ENCODE results near the gene NUCB2.
"Not testable (repeated sequence)": the region's sequence is repeated elsewhere in the genome, so short reads cannot be mapped to it uniquely, and the experiment has no call there.

Gene NUCB2

DNA sequence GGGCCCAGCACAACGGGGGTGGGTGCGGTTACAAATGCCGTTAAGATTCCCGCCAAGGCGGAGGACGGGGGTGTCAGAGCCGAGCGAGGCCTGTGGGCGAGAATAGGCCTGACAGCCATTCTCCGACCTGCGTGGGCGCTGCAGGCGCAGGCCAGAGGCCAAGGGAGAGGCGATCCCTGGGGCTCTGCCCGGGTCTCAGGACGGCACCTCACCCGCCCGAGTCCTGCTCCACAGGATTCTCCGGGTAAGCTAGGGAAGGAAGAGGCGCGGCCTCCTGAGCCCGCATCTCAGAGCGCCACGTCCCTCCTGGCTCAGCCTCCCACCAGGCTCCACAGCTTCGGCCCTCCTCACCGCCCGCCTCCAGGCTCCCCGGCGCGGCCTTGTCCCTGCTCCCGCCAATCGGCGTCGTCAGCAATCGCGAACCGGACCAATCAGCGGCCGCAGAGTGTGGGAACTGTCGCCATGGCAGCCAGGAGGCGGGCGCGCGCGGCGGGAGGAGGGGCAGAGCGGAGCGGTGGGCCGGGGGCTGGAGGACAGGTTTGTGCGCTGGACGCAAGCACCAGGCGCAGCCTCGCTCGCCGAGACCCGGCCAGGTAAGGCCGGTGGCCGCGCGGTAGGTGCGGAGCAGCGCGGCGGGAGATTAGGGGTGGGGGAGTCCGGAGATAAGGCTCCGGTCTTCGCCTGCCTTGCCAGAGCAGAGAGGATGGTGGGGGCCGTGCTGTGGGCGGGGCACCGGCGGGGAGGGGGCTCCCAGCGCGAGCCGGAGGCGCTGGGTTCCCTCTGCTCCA, at the start of gene NUCB2:
NUCB2 (plus strand) TSS at position 504 of the 788 bp plus-strand sequence. CDS start 18,585 bp downstream, outside the sequence.
- in situ Hi-C loops (cut with MboI; ENCODE audit: low pct_unique_long_range_greater_than_20kb, low sequenced_read_pairs) = no loop called here

DNA sequence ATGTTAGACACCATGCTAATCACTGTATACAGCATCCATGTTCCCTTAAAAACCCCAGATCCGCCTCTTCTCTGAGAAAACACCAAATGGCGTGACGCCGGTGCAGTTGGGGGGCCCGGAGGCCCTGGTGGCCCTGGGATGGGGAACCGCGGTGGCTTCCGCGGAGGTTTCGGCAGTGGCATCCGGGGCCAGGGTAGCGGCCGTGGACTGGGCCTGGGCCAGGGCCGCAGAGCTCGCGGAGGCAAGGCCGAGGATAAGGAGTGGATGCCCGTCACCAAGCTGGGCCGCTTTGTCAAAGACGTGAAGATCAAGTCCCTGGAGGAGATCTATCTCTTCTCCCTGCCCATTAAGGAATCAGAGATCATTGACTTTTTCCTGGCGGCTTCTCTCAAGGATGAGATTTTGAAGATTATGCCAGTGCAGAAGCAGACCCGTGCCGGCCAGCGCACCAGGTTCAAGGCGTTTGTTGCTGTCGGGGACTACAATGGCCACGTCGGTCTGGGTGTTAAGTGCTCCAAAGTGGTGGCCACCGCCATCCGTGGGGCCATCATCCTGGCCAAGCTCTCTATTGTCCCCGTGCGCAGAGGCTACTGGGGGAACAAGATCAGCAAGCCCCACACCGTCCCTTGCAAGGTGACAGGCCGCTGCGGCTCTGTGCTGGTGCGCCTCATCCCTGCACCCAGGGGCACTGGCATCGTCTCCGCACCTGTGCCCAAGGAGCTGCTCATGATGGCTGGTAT, 48.2 kb upstream of the NUCB2 start:
- in situ Hi-C loops (cut with MboI; ENCODE audit: low pct_unique_long_range_greater_than_20kb, low sequenced_read_pairs); DNase-seq: not testable (repeated sequence)

More for the DNA sequence above, at the start of gene NUCB2:
- peak; percentile 98 for DNase-seq

DNA sequence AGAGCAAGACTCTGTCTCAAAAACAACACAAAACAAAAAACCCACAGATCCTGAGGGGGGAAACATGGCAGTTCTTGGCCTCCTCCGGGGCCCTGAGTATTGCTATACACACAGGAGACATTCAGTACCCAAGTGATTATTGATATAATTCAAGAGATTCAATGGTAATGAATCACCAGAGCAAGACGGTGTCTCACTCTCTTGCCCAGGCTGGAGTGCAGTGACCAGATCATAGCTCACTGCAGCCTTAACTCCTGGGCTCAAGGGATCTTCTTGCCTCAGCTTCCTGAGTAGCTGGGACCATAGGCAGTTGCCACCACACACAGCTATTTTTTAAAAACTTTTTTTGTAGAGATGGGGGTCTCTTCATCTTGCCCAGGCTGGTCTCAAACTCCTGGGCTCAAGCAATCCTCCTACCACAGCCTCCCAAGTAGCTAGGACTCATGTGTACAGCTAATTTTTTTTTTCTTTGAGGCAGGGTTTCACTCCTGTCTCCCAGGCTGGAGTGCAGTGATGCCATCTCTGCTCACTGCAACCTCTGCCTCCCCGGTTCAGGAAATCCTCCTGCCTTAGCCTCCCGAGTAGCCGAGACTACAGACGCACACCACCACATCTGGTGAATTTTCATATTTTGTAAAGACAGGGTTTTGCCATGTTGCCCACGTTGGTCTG, 46.9 kb upstream of the NUCB2 start:
- in situ Hi-C loops (cut with MboI; ENCODE audit: low pct_unique_long_range_greater_than_20kb, low sequenced_read_pairs) = no loop called here
- no peak for DNase-seq

DNA sequence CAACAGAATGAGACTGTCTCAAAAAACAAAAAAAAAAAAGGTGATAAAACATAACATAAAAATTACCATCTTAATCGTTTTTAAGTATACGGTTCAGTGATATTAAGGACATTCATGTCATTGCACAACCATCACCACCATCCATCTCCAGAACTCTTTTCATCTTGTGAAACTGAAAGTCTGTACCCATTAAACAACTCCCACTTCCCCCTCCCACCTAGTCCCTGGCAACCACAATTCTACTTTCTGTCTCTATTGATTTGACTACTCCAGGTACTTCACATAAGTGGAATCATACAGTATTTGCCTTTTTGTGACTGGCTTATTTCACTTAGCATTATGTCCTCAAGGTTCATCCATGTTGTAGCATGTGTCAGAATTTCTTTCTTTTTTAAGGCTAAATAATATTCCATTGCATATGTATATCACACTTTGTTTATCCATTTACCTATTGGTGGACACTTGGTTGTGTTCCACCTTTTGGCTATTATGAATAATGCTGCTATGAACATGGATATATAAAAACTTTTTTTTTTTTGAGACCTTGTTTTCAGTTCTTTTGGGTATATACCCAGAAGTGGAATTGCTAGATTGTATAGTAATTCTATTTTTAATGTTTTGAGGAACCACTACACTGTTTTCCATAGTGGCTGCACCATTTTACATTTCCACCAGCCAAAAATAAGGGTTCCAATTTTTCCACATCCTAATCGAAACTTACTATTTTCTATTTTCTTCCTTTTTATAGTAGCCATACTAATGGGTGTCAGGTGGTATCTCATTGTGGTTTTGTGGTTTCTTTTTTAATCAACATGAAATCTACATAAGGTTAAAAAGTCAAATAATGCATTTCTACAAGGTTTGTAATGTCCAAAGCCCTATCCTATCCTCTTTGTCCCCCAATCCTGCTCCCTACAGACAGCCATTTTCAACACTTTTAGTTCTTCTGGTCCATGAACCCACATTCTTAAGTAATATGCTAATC, 45.4 kb upstream of the NUCB2 start:
- in situ Hi-C loops (cut with MboI; ENCODE audit: low pct_unique_long_range_greater_than_20kb, low sequenced_read_pairs) = no loop called here
- DNase-seq = peak; percentile 34

DNA sequence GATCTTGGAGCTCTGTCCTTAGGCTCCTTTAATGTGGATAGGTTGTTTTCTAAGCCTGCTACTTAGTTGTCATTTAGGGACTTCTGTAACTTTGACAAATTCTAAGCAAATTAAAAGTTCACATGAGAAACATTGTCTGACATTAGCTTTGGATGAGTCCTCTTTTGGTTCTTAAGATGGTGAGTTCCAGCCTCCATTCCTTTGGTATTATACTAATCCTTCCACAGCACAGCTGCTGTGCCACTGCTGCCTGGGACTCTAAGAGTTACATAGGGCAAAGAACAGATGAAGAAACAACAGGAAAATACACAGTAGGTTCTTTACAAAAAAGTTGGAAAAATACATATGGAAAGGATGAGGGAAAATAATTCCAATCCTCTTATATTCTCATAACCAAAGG, 43.4 kb upstream of the NUCB2 start:
- no peak for DNase-seq
- in situ Hi-C loops (cut with MboI; ENCODE audit: low pct_unique_long_range_greater_than_20kb, low sequenced_read_pairs) = no loop called here

DNA sequence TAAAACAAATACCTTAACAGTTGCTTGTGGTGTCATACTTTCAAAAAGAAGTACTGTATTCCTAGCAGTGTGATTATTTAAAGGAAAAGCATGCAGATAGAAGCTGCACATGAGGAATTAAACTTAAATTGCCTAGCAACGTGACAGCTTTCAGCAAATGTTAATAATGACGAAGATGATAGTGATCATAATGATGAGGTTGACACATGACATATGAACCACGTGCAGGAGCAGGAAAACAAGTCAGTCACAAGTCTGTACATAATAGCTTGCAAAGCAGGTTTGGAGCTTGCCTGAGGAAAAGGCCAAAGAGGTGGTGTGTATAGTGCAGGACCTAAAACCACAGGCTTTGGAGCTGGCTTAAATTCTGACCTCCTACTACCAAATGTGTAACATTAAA, 38.2 kb upstream of the NUCB2 start:
- in situ Hi-C loops (cut with MboI; ENCODE audit: low pct_unique_long_range_greater_than_20kb, low sequenced_read_pairs) = no loop called here

DNA sequence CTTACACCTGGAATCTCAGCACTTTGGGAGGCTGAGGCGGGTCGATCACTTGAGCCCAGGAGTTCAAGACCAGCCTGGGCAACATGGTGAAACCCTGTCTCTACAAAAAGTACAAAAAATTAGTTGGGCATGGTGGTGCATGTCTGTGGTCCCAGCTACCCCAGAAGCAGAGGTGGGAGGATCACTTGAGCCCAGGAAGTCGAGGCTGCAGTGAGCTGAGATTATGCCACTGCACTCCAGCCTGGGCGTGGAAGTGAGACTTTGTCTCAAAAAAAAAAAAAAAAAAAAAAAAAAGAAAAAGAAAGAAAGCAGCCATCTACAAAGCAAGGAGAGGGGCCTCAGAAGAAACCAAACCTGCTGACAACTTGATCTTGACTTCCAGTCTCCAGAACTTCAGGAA, 36.6 kb upstream of the NUCB2 start:
- DNase-seq; in situ Hi-C loops (cut with MboI; ENCODE audit: low pct_unique_long_range_greater_than_20kb, low sequenced_read_pairs): not testable (repeated sequence)

More for the DNA sequence above, 38.2 kb upstream of the NUCB2 start:
- no peak for DNase-seq

DNA sequence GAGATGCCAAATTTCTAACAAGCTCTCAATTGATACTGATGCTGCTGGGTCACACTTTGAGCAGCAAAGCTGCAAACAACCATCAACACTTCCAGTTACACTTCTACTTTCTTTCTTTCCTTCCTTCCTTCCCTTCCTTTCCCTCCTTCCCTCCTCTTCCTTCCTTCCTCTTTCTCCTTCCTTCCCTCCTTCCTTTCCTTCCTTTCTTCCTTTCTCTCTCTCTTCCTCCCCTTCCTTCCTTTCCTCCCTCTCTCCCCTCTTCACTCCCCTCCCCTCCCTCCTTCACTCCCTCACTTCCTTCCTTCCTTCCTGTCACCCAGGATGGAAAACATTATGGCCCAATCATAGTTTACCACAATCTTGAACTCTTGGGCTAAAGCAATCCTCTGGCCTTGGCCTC, 35.8 kb upstream of the NUCB2 start:
- no peak for DNase-seq
- in situ Hi-C loops (cut with MboI; ENCODE audit: low pct_unique_long_range_greater_than_20kb, low sequenced_read_pairs) = no loop called here

DNA sequence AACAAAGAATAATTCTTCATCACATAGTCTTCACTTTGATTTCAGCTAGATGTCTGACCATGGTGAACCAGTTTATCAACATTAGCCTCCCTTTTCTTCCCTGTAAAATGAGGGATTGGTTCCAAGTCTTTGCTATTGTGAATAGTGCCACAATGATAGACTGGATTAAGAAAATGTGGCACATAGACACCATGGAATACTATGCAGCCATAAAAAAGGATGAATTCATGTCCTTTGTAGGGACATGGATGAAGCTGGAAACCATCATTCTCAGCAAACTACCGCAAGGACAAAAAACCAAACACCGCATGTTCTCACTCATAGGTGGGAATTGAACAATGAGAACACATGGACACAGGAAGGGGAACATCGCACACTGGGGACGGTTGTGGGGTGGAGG, 33.6 kb upstream of the NUCB2 start:
- in situ Hi-C loops (cut with MboI; ENCODE audit: low pct_unique_long_range_greater_than_20kb, low sequenced_read_pairs); DNase-seq: not testable (repeated sequence)

DNA sequence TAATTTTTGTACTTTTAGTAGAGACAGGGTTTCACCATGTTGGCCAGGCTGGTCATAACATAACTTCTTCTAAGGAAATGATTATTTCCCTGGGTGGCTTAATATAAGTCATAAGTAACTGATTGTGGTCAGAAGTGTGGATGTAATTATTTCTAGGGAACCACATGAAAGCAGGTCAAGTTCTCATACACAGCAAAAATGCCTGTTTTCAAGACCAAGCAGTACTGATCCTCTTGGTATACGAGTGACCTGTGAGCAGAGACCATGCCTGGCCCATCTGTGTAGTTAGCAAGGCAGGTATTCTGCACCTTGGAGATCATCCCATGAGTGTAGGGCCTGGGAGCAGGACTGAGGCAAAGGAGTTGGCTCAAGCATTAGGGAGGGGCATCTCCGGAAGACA, 32.5 kb upstream of the NUCB2 start:
- in situ Hi-C loops (cut with MboI; ENCODE audit: low pct_unique_long_range_greater_than_20kb, low sequenced_read_pairs) = no loop called here

DNA sequence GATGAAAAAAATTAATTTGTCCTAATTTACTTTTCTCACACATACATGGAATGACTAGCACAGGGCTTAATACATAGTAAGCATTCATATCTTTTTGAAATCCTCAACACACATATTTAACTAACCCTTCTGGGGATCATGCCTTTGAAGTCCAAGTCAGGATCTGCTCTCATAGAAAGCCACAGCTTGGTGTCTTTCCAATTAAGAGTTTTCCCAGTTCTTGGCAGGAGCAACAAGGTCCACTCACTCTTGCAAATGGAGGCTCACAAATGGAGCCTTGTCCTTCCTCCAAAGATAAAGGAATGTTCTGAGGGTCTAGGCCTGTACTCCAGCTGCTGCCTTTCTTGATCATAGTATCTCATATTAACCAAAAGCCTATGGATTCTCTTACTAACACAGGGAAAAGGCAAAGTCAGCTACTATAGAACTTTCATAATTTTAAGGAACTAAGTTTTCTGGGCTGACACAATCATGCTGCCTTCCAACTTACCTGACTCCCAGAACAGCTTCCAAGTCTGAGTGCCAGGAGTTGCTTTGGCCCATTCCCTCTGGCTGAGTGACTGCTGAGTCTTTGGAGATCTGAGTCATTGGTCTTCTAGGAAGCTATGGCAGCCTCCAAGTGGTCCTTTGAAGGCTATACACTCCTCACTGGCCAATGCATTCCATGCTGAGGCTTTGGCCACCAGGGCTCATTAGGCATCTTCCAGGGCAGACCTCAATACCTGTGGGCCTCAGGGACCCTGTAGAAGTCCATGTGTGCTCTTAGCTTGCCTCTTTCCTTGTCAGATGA, 25.8 kb upstream of the NUCB2 start:
- in situ Hi-C loops (cut with MboI; ENCODE audit: low pct_unique_long_range_greater_than_20kb, low sequenced_read_pairs) = no loop called here
- DNase-seq = no peak

More for the DNA sequence above, 32.5 kb upstream of the NUCB2 start:
- peak; percentile 15 for DNase-seq

DNA sequence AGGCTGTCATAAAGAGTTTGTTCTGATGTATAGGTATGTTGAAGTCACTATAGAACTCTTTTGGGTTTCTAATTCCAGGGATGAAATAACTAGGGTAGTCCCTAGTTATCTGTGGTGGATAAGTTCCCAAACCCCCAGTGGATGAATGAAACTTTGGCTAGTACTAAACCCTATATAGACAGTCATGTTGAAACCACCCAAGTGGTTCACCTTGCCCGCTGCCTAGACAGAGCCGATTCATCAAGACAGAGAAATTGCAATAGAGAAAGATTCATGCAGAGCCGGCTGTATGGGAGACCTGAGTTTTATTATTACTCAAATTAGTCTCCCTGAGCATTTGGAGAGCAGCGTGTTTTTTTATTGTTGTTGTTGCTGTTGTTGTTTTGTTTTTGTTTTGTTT, 23.8 kb upstream of the NUCB2 start:
- in situ Hi-C loops (cut with MboI; ENCODE audit: low pct_unique_long_range_greater_than_20kb, low sequenced_read_pairs) = no loop called here
- DNase-seq = no peak

DNA sequence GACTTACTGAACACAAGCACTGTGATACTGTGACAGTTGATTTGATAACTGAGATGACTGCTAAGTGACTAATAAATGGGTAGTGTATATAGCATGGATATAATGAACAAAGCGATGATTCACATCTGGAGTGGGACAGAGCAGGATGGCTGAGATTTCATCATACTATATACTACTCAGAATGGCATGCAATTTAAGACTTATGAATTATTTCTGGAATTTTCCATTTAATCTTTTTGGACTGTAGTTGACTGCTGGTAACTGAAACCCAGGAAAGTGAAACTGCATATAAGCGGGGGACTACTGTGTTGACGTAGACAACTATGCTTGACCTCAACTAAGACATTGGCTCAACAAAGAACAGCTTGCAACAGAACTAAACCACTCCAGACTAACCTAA, 20.0 kb upstream of the NUCB2 start:
- in situ Hi-C loops (cut with MboI; ENCODE audit: low pct_unique_long_range_greater_than_20kb, low sequenced_read_pairs) = no loop called here
- DNase-seq = no peak

DNA sequence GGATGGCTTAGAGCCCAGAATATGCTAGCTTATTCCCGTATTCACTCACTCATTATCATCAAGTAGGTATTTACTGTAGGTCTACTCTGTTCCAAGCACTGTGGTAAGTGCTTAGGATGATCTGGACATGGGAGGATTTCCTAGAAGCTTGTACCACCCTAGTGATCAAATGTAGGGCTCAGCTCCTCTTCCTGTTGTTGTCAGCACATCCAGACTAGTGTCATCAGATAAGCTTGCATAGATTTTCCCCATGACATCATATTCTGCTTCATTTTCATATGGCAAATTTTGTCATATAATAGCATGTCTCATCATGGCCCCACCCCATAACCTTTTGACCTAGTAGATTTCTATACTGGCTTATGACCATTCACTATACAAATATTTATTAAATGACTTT, 19.3 kb upstream of the NUCB2 start:
- DNase-seq = no peak
- in situ Hi-C loops (cut with MboI; ENCODE audit: low pct_unique_long_range_greater_than_20kb, low sequenced_read_pairs) = no loop called here

DNA sequence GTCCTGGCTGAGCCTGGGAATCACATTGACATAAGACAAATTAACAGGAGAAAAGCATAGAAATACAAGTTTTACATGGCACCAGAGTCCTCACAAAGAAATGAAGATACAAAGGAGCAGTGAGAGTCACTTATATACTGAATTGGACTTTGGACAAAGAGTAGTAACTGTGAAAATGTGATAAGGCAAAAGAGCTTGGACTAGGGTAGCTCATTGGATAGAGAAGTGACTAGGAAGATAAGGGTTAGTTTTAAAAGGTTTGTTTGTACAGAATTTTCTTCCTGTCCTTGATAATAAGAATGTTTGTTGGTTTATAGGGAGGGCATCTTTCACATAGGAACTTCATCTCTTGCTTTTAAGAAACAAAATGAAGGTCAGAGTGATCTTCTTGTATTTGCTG, 17.9 kb upstream of the NUCB2 start:
- DNase-seq = no peak
- in situ Hi-C loops (cut with MboI; ENCODE audit: low pct_unique_long_range_greater_than_20kb, low sequenced_read_pairs) = no loop called here

DNA sequence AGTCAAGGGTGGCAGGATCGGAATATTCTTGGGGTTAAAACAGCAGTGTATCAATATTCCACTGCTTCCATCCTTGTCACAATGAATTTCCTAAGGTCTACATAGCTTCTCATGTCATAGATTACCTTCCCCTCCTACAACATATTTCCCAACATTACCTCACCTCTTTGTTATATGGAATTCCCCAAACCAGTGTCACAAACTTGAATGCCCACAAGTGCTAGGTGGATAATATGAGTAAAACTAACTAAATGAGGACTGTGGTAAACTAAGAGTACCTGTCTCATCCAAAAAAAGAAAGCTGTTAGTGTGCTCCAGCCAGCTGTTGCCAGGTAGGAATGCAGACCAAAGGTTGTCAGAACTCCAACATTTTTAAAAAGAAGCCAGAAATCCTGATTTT, 17.0 kb upstream of the NUCB2 start:
- DNase-seq = no peak
- in situ Hi-C loops (cut with MboI; ENCODE audit: low pct_unique_long_range_greater_than_20kb, low sequenced_read_pairs) = no loop called here

DNA sequence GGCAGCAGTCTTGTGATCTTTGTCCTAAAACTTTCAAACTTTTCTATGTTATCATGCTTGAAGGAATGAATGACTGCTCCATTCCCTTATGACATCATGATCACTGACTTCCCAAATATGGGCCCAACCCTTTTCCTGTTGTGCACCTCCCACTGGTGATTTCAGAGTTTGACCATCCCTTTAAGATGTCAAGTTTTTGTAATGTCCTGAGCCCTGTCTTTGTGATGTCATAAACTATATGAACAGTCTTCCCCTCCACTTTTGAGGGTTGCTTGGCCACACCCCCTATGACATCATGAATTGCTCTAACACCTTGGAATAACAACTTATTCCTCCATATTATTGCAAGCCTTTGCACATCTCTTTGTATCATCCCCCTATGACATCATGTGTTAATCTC, 16.5 kb upstream of the NUCB2 start:
- in situ Hi-C loops (cut with MboI; ENCODE audit: low pct_unique_long_range_greater_than_20kb, low sequenced_read_pairs) = no loop called here
- no peak for DNase-seq

DNA sequence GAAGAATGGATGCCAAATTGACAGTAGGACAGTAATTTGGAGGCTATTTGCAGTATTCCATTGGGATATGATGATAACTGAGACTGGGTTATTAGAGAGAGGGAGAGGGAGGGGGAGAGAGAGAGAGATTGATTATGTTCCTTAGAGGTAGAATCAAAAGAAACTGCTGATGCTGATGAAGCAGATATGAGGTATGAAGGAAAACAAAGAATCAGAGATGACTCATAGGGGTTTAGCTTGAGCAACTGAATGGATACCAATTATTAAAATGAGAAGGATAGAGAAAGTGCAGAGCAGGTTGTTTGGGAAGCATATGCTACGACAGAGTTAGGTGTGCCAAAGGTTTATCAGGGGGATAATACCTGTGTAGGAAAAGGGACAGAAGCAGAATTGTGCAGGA, 12.8 kb upstream of the NUCB2 start:
- DNase-seq = no peak
- in situ Hi-C loops (cut with MboI; ENCODE audit: low pct_unique_long_range_greater_than_20kb, low sequenced_read_pairs) = no loop called here
